Amniotic epithelial cell (primary cell): ENCODE measurements around the gene KCNAB2.
"Not testable (repeated sequence)": the region's sequence is repeated elsewhere in the genome, so short reads cannot be mapped to it uniquely, and the experiment has no call there.

Experiments used
- DNase-seq: peaks from one replicate; pipeline ENCODE4 v3.0.0-alpha.2; 2010; ENCODE audit warnings: low read depth

The KCNAB2 gene

GRCh38 chr1:6054596-6054995 is 8.9 kb downstream of the KCNAB2 start:
- no peak for DNase-seq

GRCh38 chr1:6056572-6056948 is 10.9 kb downstream of the KCNAB2 start:
- DNase-seq: no peak

- DNase-seq: no peak
These were observed 11.6 kb downstream of the KCNAB2 start for GRCh38 chr1:6057170-6057845.

- no peak for DNase-seq
These were observed 14.2 kb downstream of the KCNAB2 start for GRCh38 chr1:6059866-6060265.

GRCh38 chr1:6062670-6063069 is 17.0 kb downstream of the KCNAB2 start:
- DNase-seq: no peak

- not testable (repeated sequence) for DNase-seq
These were observed 17.9 kb downstream of the KCNAB2 start for GRCh38 chr1:6063532-6064053.

- DNase-seq: no peak
These were observed 19.6 kb downstream of the KCNAB2 start for GRCh38 chr1:6065093-6065858.

- no peak for DNase-seq
These were observed 21.0 kb downstream of the KCNAB2 start for GRCh38 chr1:6066680-6067079.

GRCh38 chr1:6068073-6068472 is 22.4 kb downstream of the KCNAB2 start:
- DNase-seq: no peak

- DNase-seq: no peak
These were observed 23.2 kb downstream of the KCNAB2 start for GRCh38 chr1:6068932-6069331.

GRCh38 chr1:6069573-6069972 is 23.9 kb downstream of the KCNAB2 start:
- DNase-seq: no peak

- DNase-seq: no peak
These were observed 24.8 kb downstream of the KCNAB2 start for GRCh38 chr1:6070450-6070974.

GRCh38 chr1:6071219-6071618 is 25.5 kb downstream of the KCNAB2 start:
- no peak for DNase-seq

GRCh38 chr1:6072774-6073479 is 27.2 kb downstream of the KCNAB2 start:
- no peak for DNase-seq

- DNase-seq: no peak
These were observed 27.9 kb downstream of the KCNAB2 start for GRCh38 chr1:6073480-6074053.

- no peak for DNase-seq
These were observed 28.7 kb downstream of the KCNAB2 start for GRCh38 chr1:6074192-6074901.

- DNase-seq: no peak
These were observed 30.1 kb downstream of the KCNAB2 start for GRCh38 chr1:6075748-6076147.

GRCh38 chr1:6077061-6077460 is 31.4 kb downstream of the KCNAB2 start:
- DNase-seq: not testable (repeated sequence)

GRCh38 chr1:6077506-6077905 is 31.8 kb downstream of the KCNAB2 start:
- no peak for DNase-seq

- no peak for DNase-seq
These were observed 32.2 kb downstream of the KCNAB2 start for GRCh38 chr1:6077919-6078318.

- no peak for DNase-seq
These were observed 34.8 kb downstream of the KCNAB2 start for GRCh38 chr1:6080469-6080868.

- DNase-seq: no peak
These were observed 36.2 kb downstream of the KCNAB2 start for GRCh38 chr1:6081901-6082300.
